A549 treated with Hydrocortisone at 1 μM for 4 hours (cell line): ENCODE measurements around the gene DRICH1. TPM values are rescaled to one million over a fixed set of nuclear protein-coding genes. Genes with fewer than 3 reads are reported as not detected.

Source experiments
- total RNA-seq: library from RNA; stranded (reverse); fragments of 200-300 nt; extraction: Qiagen RNA extraction; gene quantifications from 5 replicates; pipeline ENCODE4 v1.2.3, GENCODE V29; 2022

DRICH1 gene, protein sequence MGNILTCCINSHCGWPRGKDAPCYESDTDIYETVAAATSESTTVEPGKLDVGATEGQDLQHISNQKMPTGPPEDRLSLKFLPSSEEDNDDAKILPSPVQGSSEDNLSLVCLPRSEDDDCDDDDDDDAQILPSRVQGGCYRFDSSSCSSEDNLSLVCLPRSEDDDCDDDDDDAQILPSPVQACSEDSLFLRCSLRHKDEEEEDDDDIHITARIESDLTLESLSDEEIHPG
- 0.10 to 0.36 TPM (median 0.22 TPM) in 3 of 5 replicates, not detected in the others for total RNA-seq

DNA sequence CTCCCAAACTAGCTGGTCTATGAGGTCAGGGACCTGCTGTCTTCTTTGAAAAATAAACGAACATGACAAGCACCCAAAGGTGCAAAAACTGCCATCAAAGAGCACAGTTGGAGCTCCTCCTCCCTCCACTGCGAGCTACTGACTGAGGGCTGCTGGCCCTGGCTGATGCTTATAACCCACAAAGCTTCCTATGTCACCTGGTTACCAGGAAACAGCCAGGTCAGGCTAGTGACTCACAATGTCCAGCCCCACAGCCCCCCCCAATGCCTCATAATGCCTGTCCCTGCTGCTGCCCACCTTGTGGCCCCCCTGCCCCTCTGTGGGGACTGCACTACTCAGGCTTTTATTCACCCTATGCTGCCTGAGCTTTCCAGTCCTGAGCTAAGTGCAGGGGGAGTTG, at the start of gene DRICH1:
Gene DRICH1 (minus strand): TSS at position 144 of the 400 bp plus-strand sequence. CDS start 298 bp downstream, outside the sequence.

DNA sequence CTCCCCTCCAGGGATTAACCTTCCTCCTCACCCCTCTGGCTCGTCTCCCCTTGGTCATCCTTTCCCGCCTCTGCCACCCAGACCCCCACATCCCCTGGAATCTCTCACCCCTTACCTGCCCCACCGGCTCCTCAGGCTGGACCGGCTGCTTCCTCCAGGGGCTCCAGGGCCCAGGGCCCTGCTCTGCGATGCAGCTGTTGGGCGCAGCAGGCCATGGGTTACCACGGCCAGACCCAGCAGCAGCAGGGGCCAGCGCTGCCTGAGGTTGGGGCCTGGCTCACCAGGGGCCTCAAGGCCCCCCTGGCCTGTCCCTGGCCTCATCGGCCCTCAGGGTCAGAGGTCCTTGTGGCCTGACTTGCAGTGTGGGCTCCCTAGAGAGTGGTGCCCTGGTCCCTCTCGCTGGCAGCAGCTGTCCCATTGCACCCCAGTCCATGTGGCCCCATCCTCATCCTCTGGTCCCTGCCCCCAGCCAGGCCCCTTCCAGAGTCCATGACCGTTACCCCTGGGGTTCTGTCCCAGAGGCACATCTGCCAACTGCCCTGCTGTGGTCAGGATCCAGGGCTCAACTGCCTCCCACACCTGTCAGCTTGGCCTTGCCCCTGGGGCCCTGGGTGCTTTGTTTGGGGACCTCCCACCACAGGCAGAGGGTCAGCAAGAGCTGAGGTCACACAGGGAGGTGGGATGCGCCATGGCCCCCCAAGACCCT, 52.1 kb downstream of the DRICH1 start, which contains the start of gene IGLL1:
Gene IGLL1 (minus strand): TSS at position 421 of the 706 bp plus-strand sequence. CDS start 100 bp downstream, at position 321.

Other genes with a start within 250 kb of the DRICH1 start
- not detected in 5 replicates for gene IGLL1, start 52.0 kb downstream of the DRICH1 start, total RNA-seq
- not detected in 5 replicates for gene RGL4, start 58.7 kb upstream of the DRICH1 start, total RNA-seq
- gene ZNF70, start 118.8 kb upstream of the DRICH1 start, total RNA-seq: 0.75 to 1.6 TPM (median 1.0 TPM) in 5 replicates
- gene VPREB3, start 122.1 kb upstream of the DRICH1 start, total RNA-seq: 0.45 to 1.2 TPM (median 1.1 TPM) in 5 replicates
- gene C22orf15, start 130.7 kb upstream of the DRICH1 start, total RNA-seq: not detected in 5 replicates
- gene CHCHD10, start 135.7 kb upstream of the DRICH1 start, total RNA-seq: 67.1 to 200 TPM (median 191 TPM) in 5 replicates
- 0.23 to 0.46 TPM (median 0.37 TPM) in 5 replicates for gene MMP11, start 140.5 kb upstream of the DRICH1 start, total RNA-seq
- 48.9 to 57.6 TPM (median 51.3 TPM) in 5 replicates for gene SMARCB1, start 154.6 kb upstream of the DRICH1 start, total RNA-seq
- 0.16 to 0.71 TPM (median 0.55 TPM) in 5 replicates for gene DERL3, start 206.7 kb upstream of the DRICH1 start, total RNA-seq
- 8.4 to 10.4 TPM (median 9.8 TPM) in 5 replicates for gene SLC2A11, start 225.6 kb upstream of the DRICH1 start, total RNA-seq